NCI-H2227 (cell line): ENCODE data around the gene SECISBP2.
"Not testable (repeated sequence)": the region's sequence is repeated elsewhere in the genome, so short reads cannot be mapped to it uniquely, and the experiment has no call there.

Source experiments
- DNase-seq: peaks from one replicate; lab custom pipeline; 2025; ENCODE audit not compliant: unreplicated experiment; lab: John Stamatoyannopoulos, UW

SECISBP2 gene

DNA sequence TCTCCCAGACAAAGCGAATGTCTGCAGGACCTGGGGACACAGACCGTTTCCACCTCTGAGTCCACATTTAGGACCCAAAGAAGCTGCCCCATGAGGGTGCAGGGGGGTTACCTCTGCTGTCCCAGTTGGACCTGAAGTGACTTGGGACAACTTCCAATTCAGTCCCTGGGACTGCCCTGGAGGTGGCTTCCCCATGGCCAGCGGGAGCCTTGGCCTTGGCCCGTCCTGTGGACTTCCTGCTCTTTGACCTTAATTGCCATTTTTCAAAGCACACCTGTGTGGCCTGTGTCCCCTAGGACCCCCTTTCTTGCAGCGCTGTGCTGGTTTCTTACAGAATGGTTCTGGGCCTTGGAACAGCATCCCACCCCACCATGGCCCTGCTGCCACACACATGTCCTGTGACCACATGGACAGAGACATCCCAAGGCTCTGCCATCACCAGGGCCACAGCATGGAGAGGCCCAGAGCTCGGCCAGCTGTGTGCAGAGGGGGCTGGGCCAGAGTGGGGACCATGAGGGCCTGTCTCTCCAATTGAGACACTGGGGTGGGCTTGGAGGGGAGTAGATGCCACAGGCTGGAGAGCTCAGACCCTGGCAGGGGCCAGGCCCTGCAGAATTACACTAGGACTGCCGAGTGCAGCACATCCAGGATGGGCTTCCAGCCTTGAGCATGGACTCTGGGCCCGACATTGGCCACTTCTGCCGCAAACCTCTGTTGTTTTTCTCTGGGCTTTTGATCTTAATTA, 45.8 kb downstream of the SECISBP2 start:
- no peak for DNase-seq

DNA sequence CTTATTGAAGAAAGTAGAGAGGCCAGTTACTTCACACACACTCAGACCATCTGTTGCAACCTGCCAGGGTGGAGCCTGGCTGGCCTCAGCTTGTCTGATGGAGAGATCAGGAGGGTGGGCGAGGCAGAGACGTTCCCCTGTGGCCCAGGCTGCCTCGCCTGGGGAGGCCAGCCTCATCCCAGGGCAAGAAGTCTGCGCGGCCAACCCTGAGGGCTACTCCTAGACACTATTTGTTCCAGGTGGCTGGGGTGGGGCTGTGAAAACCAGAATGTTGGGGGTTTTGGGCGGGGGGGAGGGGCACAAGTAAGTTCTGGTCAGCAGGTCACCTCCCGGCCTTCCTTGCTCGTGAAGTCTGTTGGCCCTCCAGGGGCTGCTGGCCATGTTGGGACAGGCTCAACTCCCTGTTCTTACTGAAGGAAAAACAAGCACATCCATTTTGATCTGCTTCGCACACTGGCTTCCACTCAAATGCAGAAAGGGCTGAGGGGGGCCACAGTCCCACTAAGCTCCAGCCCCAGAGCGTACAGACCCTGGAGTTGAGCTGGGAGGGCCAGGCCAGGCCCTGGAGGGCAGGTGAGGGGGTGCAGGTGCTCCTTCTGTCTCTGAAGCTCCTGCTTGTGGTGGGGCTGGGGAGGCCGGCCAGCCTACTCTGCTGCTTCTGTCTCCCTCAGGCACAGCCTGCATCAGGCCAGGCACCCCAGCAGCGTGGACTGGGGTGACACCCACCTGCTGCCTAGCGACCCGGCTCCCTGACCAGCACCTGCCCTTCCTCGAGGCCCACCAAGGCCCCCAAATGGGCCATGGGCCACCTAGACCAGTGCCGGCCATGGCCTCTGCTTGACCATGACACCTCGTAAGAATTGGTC, 46.6 kb downstream of the SECISBP2 start:
- no peak for DNase-seq

DNA sequence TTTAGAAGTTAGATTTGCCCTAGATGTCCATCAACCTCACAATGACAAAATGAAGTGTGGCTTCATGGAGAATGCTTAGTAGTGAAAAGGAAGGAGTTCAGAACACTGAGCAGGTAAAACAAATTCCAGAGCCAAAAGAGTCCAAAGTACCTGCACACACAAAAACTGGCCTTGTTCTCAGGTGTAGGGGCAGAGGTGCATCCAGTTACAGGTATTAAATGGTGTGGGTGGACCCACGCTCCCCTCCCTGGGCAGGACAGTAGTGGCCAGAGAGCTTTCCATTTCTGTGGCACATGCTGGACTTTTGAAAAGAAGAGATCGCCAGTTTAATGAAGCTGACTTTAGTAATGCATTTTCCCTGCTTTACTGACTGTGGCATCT, 47.2 kb downstream of the SECISBP2 start:
- no peak for DNase-seq

DNA sequence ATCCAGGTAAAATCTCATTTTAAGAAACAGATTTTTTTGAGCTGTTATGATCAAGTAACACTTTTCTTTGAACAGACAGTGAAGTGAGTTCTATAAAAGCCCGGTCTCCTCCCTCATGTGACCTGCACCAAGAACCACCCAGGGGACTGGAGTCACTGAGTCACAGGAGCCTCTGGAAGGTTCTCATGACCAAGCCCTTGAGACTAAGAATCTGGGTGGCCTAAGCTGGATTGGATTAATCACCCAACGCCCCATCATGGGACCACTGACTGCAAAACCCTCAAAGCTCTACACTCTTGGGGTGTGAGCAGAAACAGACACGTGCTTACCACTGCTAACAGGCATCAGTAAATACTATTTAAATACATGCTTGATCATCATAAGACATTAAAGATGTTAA, 48.4 kb downstream of the SECISBP2 start:
- DNase-seq: no peak

DNA sequence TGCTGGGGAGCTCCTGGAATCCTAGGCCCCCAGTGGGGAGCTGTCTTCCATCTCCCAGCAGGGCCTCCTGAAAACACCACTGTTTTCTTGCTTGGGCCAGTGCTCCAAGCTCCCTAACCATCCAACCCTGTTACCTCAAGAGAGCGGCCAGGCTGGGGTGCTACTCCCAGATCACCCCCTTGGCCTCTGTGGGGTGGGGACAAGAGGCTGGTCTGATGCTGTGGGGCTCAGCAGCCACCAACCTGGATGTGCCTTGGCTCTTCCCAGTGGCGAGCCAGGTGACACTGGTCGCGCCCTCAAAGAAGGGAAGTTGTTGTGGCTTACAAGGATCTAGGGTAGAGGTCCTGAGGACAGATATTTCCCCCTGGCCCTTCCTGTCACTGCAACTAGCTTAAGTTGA, 49.0 kb downstream of the SECISBP2 start:
- DNase-seq: no peak

DNA sequence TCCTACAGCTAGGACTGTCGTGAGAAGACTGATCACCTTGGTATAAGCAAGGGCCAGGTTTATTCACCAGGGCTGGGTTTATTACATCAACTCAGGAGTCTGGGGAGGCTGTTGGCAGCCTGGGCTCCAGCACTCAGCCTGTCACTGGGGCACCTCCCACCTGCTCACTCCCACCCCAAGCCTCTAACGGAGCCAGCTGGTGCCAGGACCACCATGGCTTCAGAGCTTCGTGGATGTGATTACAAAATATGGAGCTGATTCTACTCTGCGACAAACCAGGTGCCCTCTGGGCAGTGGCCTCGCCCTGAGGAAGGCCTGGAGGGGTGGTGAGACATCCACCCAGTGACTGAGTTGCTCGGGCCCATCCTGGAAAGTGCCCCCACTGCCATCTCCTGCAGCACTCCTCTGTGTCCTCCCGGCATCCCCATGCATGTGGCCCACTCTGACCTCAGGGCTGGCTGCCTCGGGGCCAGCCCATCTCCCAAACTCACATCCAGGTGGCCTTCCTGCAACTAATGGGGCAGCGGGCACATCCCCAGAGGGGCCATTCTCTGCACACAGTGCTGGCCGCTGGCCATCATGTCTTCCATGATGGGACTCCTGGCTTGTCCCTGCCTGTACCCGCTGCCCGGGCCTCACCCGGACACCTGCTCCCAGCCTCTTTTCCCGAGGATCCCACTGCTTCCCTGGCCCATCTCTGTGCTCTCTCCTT, 49.6 kb downstream of the SECISBP2 start:
- DNase-seq: no peak

DNA sequence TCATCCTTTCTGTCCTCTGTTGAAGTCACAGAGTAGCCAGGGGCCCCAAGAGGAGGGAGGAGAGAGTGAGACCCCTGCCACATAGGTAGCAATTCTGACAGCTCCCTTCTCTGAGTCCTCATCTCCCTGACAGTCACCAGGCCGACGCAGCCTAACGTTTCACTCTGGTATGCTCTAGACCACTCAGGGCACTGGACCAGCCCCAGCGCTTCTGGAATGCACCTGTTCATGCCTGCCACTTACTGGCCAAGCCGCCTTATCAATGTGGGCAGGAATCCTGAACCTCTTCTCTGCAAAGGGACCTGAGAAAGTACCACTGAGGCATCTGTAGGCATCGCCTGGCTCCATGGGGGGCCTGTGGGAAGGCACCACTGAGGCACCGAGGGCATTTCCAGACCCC, 50.2 kb downstream of the SECISBP2 start:
- DNase-seq: no peak

DNA sequence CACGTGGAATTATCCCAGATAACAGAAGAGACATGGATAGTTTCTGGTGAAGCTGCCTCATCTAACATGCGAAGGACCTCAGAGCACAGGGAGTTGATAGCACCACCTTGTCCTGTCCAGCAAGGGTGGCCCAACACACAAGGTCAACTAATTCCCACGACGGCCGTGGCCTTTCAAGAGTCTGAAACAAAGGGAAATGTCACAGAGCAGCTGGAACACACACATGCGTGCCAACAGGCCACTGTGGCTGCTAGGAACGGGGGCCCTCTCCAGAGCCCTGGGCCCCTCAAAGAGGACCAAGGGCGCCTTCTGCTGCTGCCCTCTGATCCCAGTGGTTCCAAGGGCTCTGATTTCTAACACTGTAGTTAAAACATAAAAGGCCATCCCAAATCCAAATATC, 50.7 kb downstream of the SECISBP2 start:
- DNase-seq: no peak

DNA sequence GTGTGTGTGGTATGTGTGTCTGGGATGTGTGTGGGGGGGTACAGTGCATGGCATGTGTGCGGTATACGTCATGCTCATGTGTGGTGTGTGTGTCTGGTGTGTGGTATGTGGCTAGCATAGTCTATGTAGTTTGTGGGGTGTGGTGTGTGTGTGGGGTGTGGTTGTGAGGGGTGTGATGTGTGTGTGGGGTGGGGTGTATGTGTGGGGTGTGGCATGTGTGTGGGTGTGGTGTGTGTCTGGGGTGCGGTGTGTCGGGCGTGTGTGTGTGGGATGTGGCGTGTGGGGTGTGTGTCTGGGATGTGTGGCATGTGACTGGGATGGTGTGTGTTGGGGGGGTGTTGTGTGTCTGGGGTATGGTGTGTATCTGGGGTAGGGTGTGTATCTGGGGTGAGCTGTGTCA, 52.3 kb downstream of the SECISBP2 start:
- no peak for DNase-seq

DNA sequence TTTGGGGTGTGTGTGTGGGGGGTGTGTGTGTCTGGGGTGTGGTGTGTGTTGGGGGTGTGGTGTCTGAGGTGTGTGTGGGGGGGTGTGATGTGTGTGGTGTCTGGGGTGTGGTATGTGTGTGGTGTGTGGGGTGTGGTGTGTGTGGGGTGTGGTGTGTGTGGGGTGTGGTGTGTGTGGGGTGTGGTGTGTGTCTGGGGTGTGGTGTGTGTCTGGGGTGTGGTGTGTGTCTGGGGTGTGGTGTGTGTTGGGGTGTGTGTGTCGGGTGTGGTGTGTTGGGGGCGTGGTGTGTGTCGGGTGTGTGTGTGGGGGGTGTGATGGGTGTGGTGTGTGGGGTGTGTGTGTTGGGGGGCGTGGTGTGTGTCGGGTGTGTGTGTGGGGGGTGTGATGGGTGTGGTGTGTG, 53.5 kb downstream of the SECISBP2 start:
- DNase-seq: not testable (repeated sequence)

DNA sequence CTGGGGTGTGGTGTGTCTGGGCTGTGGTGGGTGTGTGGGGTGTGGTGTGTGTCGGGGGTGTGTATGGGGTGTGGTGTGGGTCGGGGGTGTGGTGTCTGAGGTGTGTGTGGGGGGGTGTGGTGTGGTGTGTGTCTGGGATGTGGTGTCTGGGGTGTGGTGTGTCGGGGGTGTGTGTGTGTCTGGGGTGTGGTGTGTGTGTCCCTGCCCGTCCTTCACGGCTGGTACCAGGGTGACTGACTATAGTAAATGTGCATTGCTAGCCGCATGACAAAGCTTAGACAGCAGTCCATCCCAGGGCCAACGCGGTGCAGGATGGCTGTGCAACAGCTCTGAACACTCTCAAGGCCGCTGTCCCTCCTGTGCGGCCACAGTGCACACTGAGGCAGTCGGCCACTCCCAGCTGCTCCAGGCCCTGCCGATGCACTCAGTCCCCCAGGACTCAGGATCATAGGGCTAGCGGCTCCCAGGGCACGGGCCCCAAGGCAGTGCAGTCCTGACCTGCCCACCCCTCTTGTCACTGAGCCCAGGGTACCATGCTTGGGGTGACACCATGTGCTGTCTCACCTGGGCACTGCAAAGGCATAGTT, 54.0 kb downstream of the SECISBP2 start:
- DNase-seq: no peak

DNA sequence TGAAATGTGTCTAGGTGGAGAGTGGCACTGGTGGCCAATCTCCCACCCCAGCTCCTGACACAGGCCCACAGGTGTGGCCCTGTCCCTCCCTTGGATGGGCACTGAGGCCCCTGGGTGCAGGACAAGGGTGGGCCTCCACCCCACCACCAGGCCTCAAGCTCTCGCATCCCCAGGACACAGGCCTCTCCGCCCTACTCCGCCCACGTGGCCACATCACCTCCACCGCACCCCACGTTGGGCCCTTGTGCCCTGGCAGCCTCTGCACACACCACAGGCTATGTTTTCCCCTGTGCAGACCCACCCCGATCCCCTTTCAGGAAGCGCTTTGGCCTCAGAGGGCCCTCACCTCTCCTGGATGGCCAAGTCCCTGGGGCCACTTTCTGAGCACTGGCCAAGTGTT, 54.7 kb downstream of the SECISBP2 start:
- no peak for DNase-seq

DNA sequence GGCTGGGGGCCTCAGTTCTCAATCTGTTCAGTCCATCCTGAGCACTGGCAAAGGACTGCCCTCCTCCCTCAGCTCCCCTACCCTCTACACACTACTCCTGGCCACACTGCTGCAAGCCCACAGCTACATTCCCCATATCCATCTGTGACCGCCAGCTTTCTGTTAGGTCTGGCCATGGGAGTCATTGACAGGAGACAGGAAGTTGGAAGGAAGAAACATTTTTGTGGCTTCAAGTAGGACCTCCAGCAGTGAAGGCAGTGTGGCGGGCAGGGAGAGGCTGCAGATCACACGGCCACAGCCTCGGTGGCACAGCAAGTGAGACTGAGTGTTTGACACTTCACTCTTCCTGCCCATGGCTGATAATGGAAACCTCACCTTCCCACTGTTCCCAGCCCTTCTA, 55.9 kb downstream of the SECISBP2 start:
- no peak for DNase-seq

DNA sequence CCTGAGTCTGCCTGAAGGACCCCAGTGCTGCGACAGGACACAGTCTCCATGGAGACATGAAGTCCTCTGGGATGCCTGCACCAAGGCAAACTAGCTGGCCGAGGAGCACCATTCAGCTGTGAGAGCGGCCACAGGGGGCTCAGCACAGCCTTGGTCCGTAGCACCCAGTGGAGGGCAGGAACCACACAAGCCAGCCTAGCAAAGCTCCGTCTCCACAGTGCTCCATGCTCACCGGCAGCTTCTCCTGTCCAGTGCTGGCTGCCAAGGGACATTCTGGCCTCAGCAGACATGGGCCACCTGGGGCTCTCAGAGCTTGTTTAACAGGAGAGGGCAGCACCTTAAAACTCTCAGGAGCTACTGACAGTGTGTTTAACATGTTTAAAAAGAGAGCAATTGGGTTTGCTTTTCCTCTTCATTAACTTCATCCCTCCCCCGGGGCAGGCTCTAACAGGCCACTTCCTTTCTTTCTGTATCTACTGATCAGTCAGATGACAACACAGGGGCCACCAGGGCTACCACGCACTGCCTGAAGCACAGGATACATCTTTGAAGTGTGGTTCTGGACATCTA, 57.0 kb downstream of the SECISBP2 start:
- DNase-seq: no peak

DNA sequence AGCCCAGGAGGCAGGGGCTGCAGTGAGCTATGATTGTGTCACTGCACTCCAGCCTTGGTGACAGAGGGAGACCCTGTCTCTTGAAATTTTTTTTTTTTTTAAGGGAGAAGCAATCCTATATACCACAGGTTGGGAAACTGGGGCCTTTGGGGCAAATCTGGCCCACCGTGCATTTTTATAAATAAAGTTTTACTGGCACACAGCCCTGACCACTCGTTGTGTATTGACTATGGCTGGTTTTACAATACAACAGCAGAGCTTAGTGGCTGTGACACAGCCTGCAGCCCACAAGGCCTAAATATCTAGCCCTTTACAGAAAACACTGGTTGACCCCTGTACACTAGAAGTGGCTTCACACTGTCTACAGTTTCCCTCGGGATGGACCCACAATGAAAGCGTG, 58.0 kb downstream of the SECISBP2 start:
- no peak for DNase-seq

DNA sequence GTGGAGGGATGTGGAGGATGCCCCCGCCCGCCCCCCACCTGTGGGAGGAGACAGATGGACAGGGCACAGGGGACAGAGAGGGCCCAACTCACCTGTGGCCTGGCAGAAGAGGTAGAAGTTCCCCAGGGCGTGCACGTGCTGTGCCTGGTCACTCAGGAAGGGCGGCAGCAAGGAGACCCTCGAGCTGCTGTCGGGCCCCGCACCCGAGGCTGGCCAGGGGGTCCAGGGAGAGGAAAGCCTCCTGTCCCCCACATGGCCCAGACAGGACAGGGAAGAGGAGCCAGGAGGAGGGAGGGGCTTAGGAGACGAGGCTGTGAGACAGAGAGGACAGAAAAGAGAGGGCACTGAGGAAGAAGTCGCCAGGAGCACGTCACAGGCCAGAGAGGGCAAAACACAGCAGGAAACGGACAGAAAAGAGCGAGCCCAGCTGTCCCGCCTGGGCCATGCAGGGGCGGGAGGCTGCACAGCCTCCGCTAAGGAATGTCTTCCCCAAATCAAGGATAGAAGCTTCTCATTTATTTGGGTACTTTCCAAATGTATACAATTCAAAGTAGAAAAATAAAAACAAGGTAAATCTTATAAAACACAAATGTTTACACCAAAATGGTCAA, 58.5 kb downstream of the SECISBP2 start:
- no peak for DNase-seq

DNA sequence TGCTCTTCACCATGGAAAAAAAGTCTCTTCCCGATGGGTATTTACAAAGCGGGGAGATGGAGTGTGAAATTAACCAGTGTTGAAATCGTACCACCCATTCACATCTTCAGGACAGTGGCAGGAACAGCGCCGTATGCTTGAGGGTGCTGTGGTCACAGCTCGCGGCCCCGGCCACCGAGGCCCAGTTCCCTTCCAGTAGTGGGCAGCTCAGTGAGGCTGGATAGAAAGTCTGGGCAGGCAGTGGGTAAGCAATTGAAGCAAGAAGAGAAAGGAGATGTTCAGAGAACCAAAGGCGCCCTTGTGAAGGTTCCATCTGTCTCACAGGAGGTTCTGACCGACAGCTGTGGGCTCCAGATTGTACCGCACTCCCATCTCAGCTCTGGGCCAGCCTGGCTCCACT, 59.1 kb downstream of the SECISBP2 start:
- no peak for DNase-seq

DNA sequence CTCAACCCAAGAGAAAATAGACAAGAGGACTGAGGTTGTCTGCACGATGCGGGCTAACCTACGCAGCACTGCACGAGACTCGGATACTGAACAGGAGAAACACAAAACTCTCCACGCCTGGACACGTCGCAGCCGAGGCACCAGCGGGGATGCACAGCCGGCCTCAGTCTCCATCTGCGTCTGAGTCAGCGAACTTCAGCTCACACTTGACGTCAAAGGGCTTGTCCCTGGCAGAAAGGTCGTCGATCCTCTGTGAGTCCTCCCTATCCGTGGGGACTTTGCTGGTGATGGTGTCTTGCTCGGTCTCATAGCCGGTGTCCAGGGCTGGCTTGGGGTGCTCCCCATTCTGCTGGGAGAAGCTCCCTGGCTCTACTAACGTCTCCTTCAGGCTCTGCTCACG, 60.2 kb downstream of the SECISBP2 start:
- DNase-seq: no peak

DNA sequence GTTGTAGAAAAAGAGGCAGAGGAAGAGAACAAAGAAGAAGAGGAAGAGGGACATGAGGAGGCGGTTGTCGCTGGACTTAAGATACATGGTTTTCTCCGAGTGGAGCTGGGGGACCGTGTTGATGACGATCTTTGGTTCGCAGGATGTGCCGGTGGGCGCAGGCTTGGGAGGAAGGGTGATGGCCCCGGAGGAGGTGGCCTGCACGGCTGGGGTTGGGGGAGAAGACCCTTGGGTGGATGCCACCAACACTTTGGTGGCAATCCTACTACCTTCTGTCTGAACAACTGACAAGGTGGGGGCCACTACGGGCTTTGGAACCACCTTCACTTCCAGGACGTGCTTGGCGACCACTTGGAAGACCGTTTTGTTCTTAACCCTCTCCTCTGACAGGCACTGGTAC, 60.7 kb downstream of the SECISBP2 start:
- DNase-seq: no peak

DNA sequence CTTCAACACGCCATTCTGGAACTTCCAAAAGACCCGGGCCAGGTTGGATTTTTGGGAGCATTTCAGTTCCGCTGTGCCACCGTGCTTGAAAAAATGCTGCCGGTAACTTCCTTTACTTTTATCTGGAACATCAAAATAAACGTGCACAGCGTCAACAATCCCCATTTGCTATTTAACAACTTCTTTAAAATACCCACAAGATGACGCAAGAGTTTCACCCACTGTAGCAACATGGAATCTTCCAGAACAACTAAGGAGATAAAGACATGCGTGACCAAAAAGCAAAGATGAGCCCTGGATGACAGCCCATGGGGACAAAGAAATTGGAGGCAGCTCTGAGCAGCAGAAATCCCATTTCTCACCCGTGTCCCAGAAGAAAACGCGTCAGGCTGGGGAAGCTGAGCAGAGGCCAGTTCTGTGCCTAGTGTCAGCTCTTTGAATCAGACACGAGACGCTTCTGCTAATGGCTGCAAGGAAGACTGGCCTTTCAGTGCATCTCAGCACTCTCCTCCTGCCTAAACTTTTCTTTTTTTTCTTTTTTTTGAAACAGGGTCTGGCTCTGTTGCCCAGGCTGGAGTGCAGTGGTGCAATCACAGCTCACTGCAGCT, 61.3 kb downstream of the SECISBP2 start:
- DNase-seq: no peak
